GM18873 (cell line): ENCODE measurements around the gene DNAH11.
"Not testable (repeated sequence)": the region's sequence is repeated elsewhere in the genome, so short reads cannot be mapped to it uniquely, and the experiment has no call there.

Experiments
- ATAC-seq: cut with Tn5 transposase; IDR thresholded peaks from one replicate; pipeline ENCODE4 v1.9.1; 2021; ENCODE audit warnings: mild to moderate bottlenecking, moderate library complexity, moderate number of reproducible peaks; ENCODE audit not compliant: unreplicated experiment, low FRiP score

The DNAH11 gene

GRCh38 chr7:21542891-21543527 lies at the start of gene DNAH11:
Gene DNAH11 (plus strand): TSS chr7:21543039. CDS start chr7:21543246, 207 bp downstream.
- no peak for ATAC-seq

GRCh38 chr7:21495731-21496130 lies 47.1 kb upstream of the DNAH11 start:
- no peak for ATAC-seq

GRCh38 chr7:21497072-21497471 lies 45.8 kb upstream of the DNAH11 start:
- no peak for ATAC-seq

- no peak for ATAC-seq
Observed at GRCh38 chr7:21500117-21500832, 42.6 kb upstream of the DNAH11 start.

GRCh38 chr7:21504021-21504420 lies 38.8 kb upstream of the DNAH11 start:
- no peak for ATAC-seq

- no peak for ATAC-seq
Observed at GRCh38 chr7:21507627-21508343, 35.1 kb upstream of the DNAH11 start.

GRCh38 chr7:21508538-21508937 lies 34.3 kb upstream of the DNAH11 start:
- ATAC-seq = no peak

GRCh38 chr7:21514062-21514461 lies 28.8 kb upstream of the DNAH11 start:
- no peak for ATAC-seq

GRCh38 chr7:21524680-21525079 lies 18.2 kb upstream of the DNAH11 start:
- no peak for ATAC-seq

GRCh38 chr7:21526007-21526406 lies 16.8 kb upstream of the DNAH11 start:
- ATAC-seq = no peak

- no peak for ATAC-seq
Observed at GRCh38 chr7:21526448-21526847, 16.4 kb upstream of the DNAH11 start.

- ATAC-seq = not testable (repeated sequence)
Observed at GRCh38 chr7:21532485-21532884, 10.4 kb upstream of the DNAH11 start.

GRCh38 chr7:21533646-21534045 lies 9.2 kb upstream of the DNAH11 start:
- not testable (repeated sequence) for ATAC-seq

- ATAC-seq = not testable (repeated sequence)
Observed at GRCh38 chr7:21536445-21537118, 6.3 kb upstream of the DNAH11 start.

GRCh38 chr7:21538936-21539495 lies 3.8 kb upstream of the DNAH11 start:
- no peak for ATAC-seq

GRCh38 chr7:21543528-21544302 lies 876 bp downstream of the DNAH11 start:
- no peak for ATAC-seq

GRCh38 chr7:21544303-21544656 lies 1.4 kb downstream of the DNAH11 start:
- no peak for ATAC-seq

GRCh38 chr7:21544715-21545114 lies 1.9 kb downstream of the DNAH11 start:
- ATAC-seq = no peak

GRCh38 chr7:21547501-21547900 lies 4.7 kb downstream of the DNAH11 start:
- ATAC-seq = no peak

- no peak for ATAC-seq
Observed at GRCh38 chr7:21548491-21548890, 5.7 kb downstream of the DNAH11 start.
